Calu3 (cell line): ENCODE measurements around the gene MICOS13. TPM values are rescaled to one million over a fixed set of nuclear protein-coding genes. Genes with fewer than 3 reads are reported as not detected.
"Not testable (repeated sequence)": the region's sequence is repeated elsewhere in the genome, so short reads cannot be mapped to it uniquely, and the experiment has no call there.

Source experiments
- BruUV-seq: library from RNA; stranded (reverse); fragments of 400-500 nt; replicated peaks from 2 replicates; lab custom pipeline; 2021; lab: Mats Ljungman, UMichigan
- CTCF ChIA-PET: fragments of 300-600 bp; sonication (Branson Sonifier 250); formaldehyde crosslinking; loops from one replicate; lab custom pipeline; 2022; ENCODE audit warnings: antibody characterized with exemption; lab: Charles Lee
- DNase-seq: peaks from one replicate; pipeline ENCODE4 v3.0.0; 2022
- H3K27ac Mint-ChIP-seq: one replicate; pipeline ENCODE4 v1.8.0; 2022; ENCODE audit warnings: mixed read lengths; ENCODE audit not compliant: unreplicated experiment
- H3K27me3 Mint-ChIP-seq: one replicate; pipeline ENCODE4 v1.8.0; 2022; ENCODE audit warnings: mixed read lengths; ENCODE audit not compliant: unreplicated experiment
- H3K36me3 Mint-ChIP-seq: one replicate; pipeline ENCODE4 v1.8.0; 2022; ENCODE audit warnings: mild to moderate bottlenecking, moderate library complexity, mixed read lengths; ENCODE audit not compliant: insufficient read depth, unreplicated experiment
- H3K4me1 Mint-ChIP-seq: one replicate; pipeline ENCODE4 v1.8.0; 2022; ENCODE audit warnings: mild to moderate bottlenecking, low read depth, mixed read lengths; ENCODE audit not compliant: unreplicated experiment
- H3K4me3 Mint-ChIP-seq: one replicate; pipeline ENCODE4 v1.8.0; 2022; ENCODE audit warnings: mild to moderate bottlenecking, low read depth, moderate library complexity, mixed read lengths; ENCODE audit not compliant: unreplicated experiment
- H3K9me3 Mint-ChIP-seq: one replicate; pipeline ENCODE4 v1.8.0; 2022; ENCODE audit warnings: low read depth, mixed read lengths; ENCODE audit not compliant: unreplicated experiment
- intact Hi-C: fragments of 100-400 bp; cut with micrococcal nuclease; formaldehyde crosslinking; loops from one replicate; pipeline ENCODE4 v1.10.0; 2022; ENCODE audit not compliant: unreplicated experiment
- total RNA-seq: library from RNA; stranded (reverse); gene quantifications from 2 replicates; pipeline ENCODE4 v1.2.3, GENCODE V29; 2022
- TF ChIP-seq, protein P1 (sequence below): fragments of 200-600 bp; IDR thresholded peaks from one replicate; pipeline ENCODE4 v1.8.0; 2022; ENCODE audit warnings: antibody characterized with exemption; ENCODE audit not compliant: unreplicated experiment

The MICOS13 gene
- total RNA-seq, 1 experiment from 2014 or later: 37.9 TPM

DNA sequence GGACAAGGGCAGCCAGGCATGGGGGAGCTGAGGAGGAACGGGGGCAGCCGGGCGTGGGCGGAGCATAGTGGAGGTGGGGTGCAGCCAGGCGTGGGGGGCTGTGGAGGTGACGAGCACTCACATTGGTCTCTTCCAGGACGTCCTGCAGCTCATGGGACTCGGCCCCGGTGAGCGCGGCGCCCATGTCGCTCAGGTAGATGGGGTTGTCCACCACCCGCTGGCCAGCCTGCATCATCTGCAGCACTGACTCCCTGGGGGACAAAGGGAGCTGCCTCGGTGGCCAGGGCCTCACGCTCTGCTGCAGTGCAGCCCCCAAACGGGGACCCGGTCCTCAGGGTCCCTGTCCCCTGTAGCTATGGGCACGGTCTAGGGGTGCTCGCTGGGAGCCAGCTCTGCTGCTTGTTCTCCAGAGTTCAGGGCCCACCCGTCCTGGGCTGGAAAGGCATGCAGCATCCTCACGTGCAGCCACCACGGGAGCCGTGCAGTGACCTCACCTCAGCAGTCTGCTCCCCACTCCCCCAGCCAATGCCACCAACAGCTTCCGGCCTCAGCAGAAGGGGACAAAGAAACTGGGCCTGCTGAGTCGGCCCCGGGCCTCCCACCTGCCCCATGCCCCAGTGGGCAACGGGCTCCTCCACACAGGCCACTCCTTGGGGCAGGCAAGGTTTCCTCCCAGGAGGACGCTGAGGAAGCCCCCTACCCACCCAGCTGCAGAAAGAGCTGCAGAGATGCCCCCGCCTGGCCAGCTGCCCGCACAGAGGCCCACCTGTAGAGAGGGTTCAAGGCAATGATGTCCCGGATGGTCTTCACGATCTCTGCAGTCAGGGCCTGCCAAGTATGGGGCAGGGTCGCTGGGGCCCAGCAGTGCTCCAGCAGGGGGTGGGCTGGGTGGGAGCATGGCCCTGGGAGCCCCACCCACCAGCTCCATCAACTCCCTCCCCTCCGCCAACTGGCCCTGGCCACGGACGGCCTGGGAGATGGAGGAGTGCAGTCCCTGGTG is 27.6 kb upstream of the MICOS13 start:
- Mint-ChIP-seq H3K27me3 (no peaks in the 10 kb centered on the region), H3K36me3 (peaks cover 65% of the 10 kb centered on the region), H3K4me3 (no peak overlapping the region), H3K27ac (no peak overlapping the region), H3K4me1 (peaks cover 8% of the 10 kb centered on the region), H3K9me3 (no peaks in the 10 kb centered on the region)
- DNase-seq: no peak
- TF ChIP-seq, protein P1, sequence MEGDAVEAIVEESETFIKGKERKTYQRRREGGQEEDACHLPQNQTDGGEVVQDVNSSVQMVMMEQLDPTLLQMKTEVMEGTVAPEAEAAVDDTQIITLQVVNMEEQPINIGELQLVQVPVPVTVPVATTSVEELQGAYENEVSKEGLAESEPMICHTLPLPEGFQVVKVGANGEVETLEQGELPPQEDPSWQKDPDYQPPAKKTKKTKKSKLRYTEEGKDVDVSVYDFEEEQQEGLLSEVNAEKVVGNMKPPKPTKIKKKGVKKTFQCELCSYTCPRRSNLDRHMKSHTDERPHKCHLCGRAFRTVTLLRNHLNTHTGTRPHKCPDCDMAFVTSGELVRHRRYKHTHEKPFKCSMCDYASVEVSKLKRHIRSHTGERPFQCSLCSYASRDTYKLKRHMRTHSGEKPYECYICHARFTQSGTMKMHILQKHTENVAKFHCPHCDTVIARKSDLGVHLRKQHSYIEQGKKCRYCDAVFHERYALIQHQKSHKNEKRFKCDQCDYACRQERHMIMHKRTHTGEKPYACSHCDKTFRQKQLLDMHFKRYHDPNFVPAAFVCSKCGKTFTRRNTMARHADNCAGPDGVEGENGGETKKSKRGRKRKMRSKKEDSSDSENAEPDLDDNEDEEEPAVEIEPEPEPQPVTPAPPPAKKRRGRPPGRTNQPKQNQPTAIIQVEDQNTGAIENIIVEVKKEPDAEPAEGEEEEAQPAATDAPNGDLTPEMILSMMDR: no peak
- CTCF ChIA-PET: no interaction called here
- no TSS peak for BruUV-seq
- intact Hi-C loops: no loop called here

DNA sequence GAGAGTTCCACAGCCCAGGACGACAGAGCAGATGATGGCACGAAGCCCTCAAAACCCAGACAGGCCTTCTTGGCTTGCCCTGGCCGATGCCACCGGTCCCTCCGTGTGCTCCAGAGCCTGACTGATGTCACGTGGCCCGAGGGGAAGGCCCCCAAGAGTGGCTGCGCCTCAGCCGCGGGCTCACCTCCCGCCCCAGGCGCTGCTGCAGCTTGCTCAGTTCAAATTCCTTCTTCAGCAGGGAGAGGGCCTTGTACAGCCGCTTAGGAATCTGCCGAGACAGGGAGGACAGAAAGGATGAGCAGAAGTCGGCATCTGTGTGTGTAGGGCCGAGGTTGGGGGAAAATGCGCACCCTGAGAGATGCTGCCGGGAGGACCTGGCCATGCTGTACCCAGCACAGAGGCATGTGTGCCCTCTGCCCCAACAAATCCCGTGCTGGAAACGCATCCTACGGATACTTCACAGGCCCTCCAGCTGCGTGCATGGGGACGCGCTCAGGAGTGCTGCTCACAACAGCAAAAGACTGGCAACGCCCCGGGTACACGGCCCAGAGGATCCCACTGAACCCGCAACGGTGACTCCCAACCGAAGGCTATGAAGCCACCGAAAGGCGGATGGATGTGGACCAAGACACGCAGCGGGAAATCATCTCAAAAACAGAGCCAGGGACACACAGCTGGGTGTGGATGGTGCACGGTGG is 26.7 kb upstream of the MICOS13 start:
- DNase-seq: no peak
- intact Hi-C loops: no loop called here
- BruUV-seq: no TSS peak
- CTCF ChIA-PET: no interaction called here
- no peak overlapping the region for H3K27ac Mint-ChIP-seq
- peaks cover 8% of the 10 kb centered on the region for H3K4me1 Mint-ChIP-seq
- TF ChIP-seq, protein P1: no peak
- H3K9me3 Mint-ChIP-seq: no peaks in the 10 kb centered on the region
- no peak overlapping the region for H3K4me3 Mint-ChIP-seq
- H3K27me3 Mint-ChIP-seq: no peaks in the 10 kb centered on the region
- H3K36me3 Mint-ChIP-seq: peaks cover 58% of the 10 kb centered on the region

DNA sequence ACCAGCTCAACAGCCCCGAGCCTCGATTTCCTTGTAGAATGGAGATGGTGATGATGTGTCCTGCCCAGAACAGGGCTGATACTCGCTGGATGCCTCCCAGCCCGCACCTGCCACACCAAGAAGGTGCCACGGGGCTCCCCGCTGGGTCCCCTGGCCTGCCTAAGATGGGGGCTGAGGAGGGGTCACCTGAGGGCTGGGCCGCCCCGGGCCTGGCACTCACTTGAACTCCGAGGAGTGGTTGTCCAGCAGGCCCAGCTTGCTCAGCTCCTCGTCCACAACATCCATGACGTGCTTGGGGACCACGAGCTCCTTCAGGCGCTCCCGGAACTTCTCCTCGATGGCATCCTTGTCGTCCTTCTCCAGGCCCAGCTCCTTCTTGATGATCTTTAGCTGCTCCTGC is 25.2 kb upstream of the MICOS13 start:
- no peaks in the 10 kb centered on the region for H3K9me3 Mint-ChIP-seq
- peaks cover 8% of the 10 kb centered on the region for H3K4me1 Mint-ChIP-seq
- DNase-seq: no peak
- TF ChIP-seq, protein P1: no peak
- intact Hi-C loops: no loop called here
- H3K4me3 Mint-ChIP-seq: no peak overlapping the region
- CTCF ChIA-PET: interaction anchor here (1.3 kb wide), 1 partner anchor 16 kb away, joined by 3 read pairs; the partner anchor contains the start of gene RPL36
- H3K27ac Mint-ChIP-seq: no peak overlapping the region
- no TSS peak for BruUV-seq
- H3K27me3 Mint-ChIP-seq: no peaks in the 10 kb centered on the region
- H3K36me3 Mint-ChIP-seq: peaks cover 64% of the 10 kb centered on the region

DNA sequence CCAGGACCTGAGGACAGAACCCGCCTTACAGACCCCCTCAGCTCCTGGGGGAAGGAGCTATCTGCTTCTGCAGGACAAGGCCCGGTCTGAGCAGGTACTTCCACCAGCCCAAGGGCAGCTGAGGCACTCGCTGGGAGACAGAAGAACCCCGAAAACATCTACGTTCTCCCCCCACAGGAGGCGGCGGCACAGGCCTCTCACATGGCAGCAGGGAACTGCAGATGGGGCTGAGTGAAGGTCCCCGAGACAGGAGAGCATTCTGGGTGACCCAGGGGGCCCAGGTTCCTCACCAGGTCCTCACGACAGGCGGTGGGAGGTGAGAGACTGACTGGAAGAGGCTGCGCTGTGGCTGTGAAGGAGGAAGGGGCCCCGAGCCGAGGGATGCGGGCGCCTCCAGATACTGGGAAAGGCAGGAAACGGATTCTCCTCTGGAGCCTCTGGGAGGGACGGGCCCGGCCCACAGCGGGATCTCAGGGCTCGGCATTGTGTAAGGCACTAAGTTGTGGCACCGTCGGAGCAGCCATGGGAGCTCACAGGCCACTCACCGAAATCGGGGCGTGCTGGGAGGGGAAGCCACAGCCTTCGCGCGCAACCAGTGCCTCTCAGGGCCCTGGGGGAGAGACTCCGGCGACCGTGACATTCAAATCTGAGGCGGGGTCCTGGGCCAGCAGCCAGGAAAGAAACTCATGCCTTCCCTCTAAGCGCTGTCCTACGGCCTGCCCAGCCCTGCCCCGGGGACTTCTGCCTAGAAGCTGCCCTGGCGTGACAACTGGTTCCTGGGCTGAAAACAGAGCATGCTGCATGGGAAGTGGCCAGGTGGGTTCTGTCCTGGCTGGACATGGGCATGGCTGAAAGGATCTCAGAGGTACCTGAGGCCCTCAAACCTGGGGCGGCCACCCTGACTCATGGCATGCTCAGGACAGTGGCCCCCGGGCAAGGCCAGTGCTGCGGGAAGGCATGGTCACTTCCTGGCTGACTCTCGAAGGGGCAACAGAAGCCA is 23.8 kb upstream of the MICOS13 start:
- H3K27ac Mint-ChIP-seq: no peak overlapping the region
- intact Hi-C loops: no loop called here
- TF ChIP-seq, protein P1: no peak
- H3K4me1 Mint-ChIP-seq: peaks cover 8% of the 10 kb centered on the region
- H3K27me3 Mint-ChIP-seq: no peaks in the 10 kb centered on the region
- no TSS peak for BruUV-seq
- no peak overlapping the region for H3K4me3 Mint-ChIP-seq
- H3K9me3 Mint-ChIP-seq: no peaks in the 10 kb centered on the region
- CTCF ChIA-PET: no interaction called here
- peaks cover 65% of the 10 kb centered on the region for H3K36me3 Mint-ChIP-seq
- no peak for DNase-seq

DNA sequence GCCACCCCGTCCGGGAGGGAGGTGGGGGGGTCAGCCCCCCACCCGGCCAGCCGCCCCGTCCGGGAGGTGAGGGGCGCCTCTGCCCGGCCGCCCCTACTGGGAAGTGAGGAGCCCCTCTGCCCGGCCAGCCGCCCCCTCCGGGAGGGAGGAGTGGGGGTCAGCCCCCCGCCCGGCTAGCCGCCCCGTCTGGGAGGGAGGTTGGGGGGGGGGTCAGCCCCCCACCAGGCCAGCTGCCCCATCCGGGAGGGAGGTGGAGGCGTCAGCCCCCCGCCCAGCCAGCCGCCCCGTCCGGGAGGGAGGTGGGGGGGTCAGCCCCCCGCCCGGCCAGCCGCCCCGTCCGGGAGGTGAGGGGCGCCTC is 21.7 kb upstream of the MICOS13 start:
- H3K27me3 Mint-ChIP-seq, H3K4me3 Mint-ChIP-seq, H3K27ac Mint-ChIP-seq, DNase-seq, H3K4me1 Mint-ChIP-seq, BruUV-seq, H3K9me3 Mint-ChIP-seq, intact Hi-C loops, CTCF ChIA-PET: not testable (repeated sequence)
- peaks cover 78% of the 10 kb centered on the region for H3K36me3 Mint-ChIP-seq
